HCT116 (cell line): Measurements from ENCODE around the gene FIZ1. TPM values are rescaled to one million over a fixed set of nuclear protein-coding genes. Genes with fewer than 3 reads are reported as not detected.

Experiments
- ATAC-seq: fragments of 200-7000 bp; cut with Tn5 transposase; 2 replicates; pipeline ENCODE4 v1.9.1; 2020; ENCODE audit warnings: mild to moderate bottlenecking, moderate library complexity
- BruUV-seq: library from RNA; stranded (reverse); fragments of 400-500 nt; replicated peaks from 2 replicates; lab custom pipeline; 2021; lab: Mats Ljungman, UMichigan
- CTCF ChIA-PET: fragments of 300-600 bp; sonication (Branson Sonifier 250); formaldehyde crosslinking; loops from one replicate; lab custom pipeline; 2021; ENCODE audit warnings: antibody characterized with exemption; lab: Charles Lee
- POLR2A ChIA-PET: fragments of 300-600, 350-600 bp; sonication (Branson Sonifier 250); formaldehyde crosslinking; loops from one replicate; lab custom pipeline; 2021; ENCODE audit warnings: antibody characterized with exemption; lab: Charles Lee
- RAD21 ChIA-PET, 2 experiments: fragments of 300-600 bp; sonication (Branson Sonifier 250); formaldehyde crosslinking; loops; one replicate each; lab custom pipeline; 2023; ENCODE audit warnings: low total read pairs in 2 of 2; ENCODE audit not compliant: uncharacterized antibody in 2 of 2, unreplicated experiment in 2 of 2, low non-redundant PET in 1 of 2; lab: Charles Lee
- DNase-seq: peaks from one replicate; pipeline ENCODE4 v3.0.0-alpha.2; 2010; ENCODE audit warnings: low read depth, low spot score
- H2AFZ ChIP-seq: fragments of 200-600 bp; shearing (Covaris generic), sonication (generic); 2 replicates; pipeline ENCODE4 v1.6.1; 2017; ENCODE audit warnings: low read depth, mixed run types, mixed read lengths, antibody characterized with exemption, low read length; ENCODE audit not compliant: poor library complexity, severe bottlenecking
- H3K27ac ChIP-seq: 2 replicates; pipeline ENCODE4 v1.5.1; 2012; ENCODE audit warnings: low read depth, low read length
- H3K27me3 ChIP-seq: fragments of 200-600 bp; sonication (generic); 2 replicates; pipeline ENCODE4 v1.6.1; 2016; ENCODE audit warnings: mixed run types, low read length, mixed read lengths; ENCODE audit not compliant: insufficient read depth
- H3K36me3 ChIP-seq, 2 experiments: fragments of 200-500 bp in 1 of 2; fragments of 200-600 bp in 1 of 2; sonication (Bioruptor generic) in 1 of 2; sonication (generic) in 1 of 2; 2 replicates each; pipeline versions ENCODE4 v1.5.1 to v1.6.1; 2014 to 2016; ENCODE audit warnings: low read length in 2 of 2, inconsistent platforms in 1 of 2, mixed read lengths in 1 of 2, mixed run types in 1 of 2; ENCODE audit not compliant: insufficient read depth in 2 of 2, control insufficient read depth in 1 of 2
- H3K4me1 ChIP-seq, 2 experiments: fragments of 200-600 bp in 1 of 2; sonication (generic) in 1 of 2; 2 replicates each; pipeline versions ENCODE4 v1.5.1 to v1.6.1; 2012 to 2017; ENCODE audit warnings: low read length in 2 of 2, inconsistent platforms in 1 of 2, mild to moderate bottlenecking in 1 of 2, mixed read lengths in 1 of 2, mixed run types in 1 of 2, moderate library complexity in 1 of 2; ENCODE audit not compliant: insufficient read depth in 2 of 2, control insufficient read depth in 1 of 2
- H3K4me2 ChIP-seq: fragments of 200-600 bp; sonication (generic); 2 replicates; pipeline ENCODE4 v1.6.1; 2017; ENCODE audit warnings: mixed run types, low read length, mixed read lengths
- H3K4me3 ChIP-seq, 2 experiments: fragments of 200-600 bp in 1 of 2; sonication (generic) in 1 of 2; replicated peaks in 1 of 2; 2 replicates each; pipeline ENCODE4 v1.5.1; 2011 to 2016; ENCODE audit warnings: low read length in 2 of 2, control low read depth in 1 of 2, low read depth in 1 of 2, mild to moderate bottlenecking in 1 of 2, mixed read lengths in 1 of 2, mixed run types in 1 of 2
- H3K79me2 ChIP-seq: fragments of 200-600 bp; sonication (generic); 2 replicates; pipeline ENCODE4 v1.6.1; 2017; ENCODE audit warnings: mild to moderate bottlenecking, mixed run types, low read length, moderate library complexity, mixed read lengths; ENCODE audit not compliant: insufficient read depth
- H3K9ac ChIP-seq: fragments of 200-600 bp; sonication (generic); 2 replicates; pipeline ENCODE4 v1.6.1; 2016; ENCODE audit warnings: low read length, mixed read lengths
- H3K9me2 ChIP-seq: fragments of 200-600 bp; sonication (generic), shearing (Covaris generic); 2 replicates; pipeline ENCODE4 v1.6.1; 2017; ENCODE audit warnings: mixed run types, mild to moderate bottlenecking, moderate library complexity; ENCODE audit not compliant: insufficient read depth
- H3K9me3 ChIP-seq, 2 experiments: fragments of 200-500 bp in 1 of 2; fragments of 200-600 bp in 1 of 2; sonication (Bioruptor generic) in 1 of 2; sonication (generic) in 1 of 2; 2 replicates each; pipeline ENCODE4 v1.6.1; 2014 to 2017; ENCODE audit warnings: low read length in 2 of 2, mixed read lengths in 2 of 2, inconsistent platforms in 1 of 2, low read depth in 1 of 2, mild to moderate bottlenecking in 1 of 2, mixed run types in 1 of 2, moderate library complexity in 1 of 2; ENCODE audit not compliant: control insufficient read depth in 1 of 2, insufficient read depth in 1 of 2
- H4K20me1 ChIP-seq: fragments of 200-600 bp; sonication (generic), shearing (Covaris generic); 2 replicates; pipeline ENCODE4 v1.6.1; 2017; ENCODE audit warnings: mixed run types, mild to moderate bottlenecking, moderate library complexity; ENCODE audit not compliant: insufficient read depth
- CBX3 ChIP-seq: IDR thresholded peaks from 2 replicates; pipeline ENCODE4 v1.6.1; 2012; ENCODE audit warnings: low read depth
- CEBPB ChIP-seq: IDR thresholded peaks from 2 replicates; pipeline ENCODE4 v1.6.1; 2012; ENCODE audit warnings: low read depth
- CTCF ChIP-seq, 3 experiments: fragments of 200-600 bp in 1 of 3; sonication (generic) in 1 of 3; IDR thresholded peaks in 2 of 3; conservative IDR thresholded peaks in 1 of 3; 2 replicates each; pipeline ENCODE4 v1.5.1; 2012 to 2017; ENCODE audit warnings: low read depth in 2 of 3, low read length in 2 of 3, antibody characterized with exemption in 1 of 3, borderline replicate concordance in 1 of 3, control low read depth in 1 of 3, mild to moderate bottlenecking in 1 of 3, mixed read lengths in 1 of 3, mixed run types in 1 of 3, moderate library complexity in 1 of 3; ENCODE audit not compliant: insufficient read depth in 1 of 3
- EZH2 ChIP-seq: fragments of 200-600 bp; sonication (generic); IDR thresholded peaks from 2 replicates; pipeline ENCODE4 v1.6.1; 2017; ENCODE audit warnings: antibody characterized with exemption, mixed run types
- EZH2phosphoT487 ChIP-seq: fragments of 200-600 bp; IDR thresholded peaks from 2 replicates; pipeline ENCODE4 v1.6.1; 2018; ENCODE audit warnings: antibody characterized with exemption, borderline replicate concordance
- FOSL1 ChIP-seq: IDR thresholded peaks from 2 replicates; pipeline ENCODE4 v1.6.1; 2012; ENCODE audit warnings: low read depth
- MAX ChIP-seq: IDR thresholded peaks from 2 replicates; pipeline ENCODE4 v1.6.1; 2012
- POLR2AphosphoS5 ChIP-seq: IDR thresholded peaks from 2 replicates; pipeline ENCODE4 v1.6.1; 2011; ENCODE audit warnings: mild to moderate bottlenecking, low read depth, low read length, moderate library complexity
- RAD21 ChIP-seq: IDR thresholded peaks from 2 replicates; pipeline ENCODE4 v1.6.1; 2012; ENCODE audit warnings: low read depth, mild to moderate bottlenecking
- REST ChIP-seq: IDR thresholded peaks from 2 replicates; pipeline ENCODE4 v1.6.1; 2012; ENCODE audit warnings: low read depth
- SIN3A ChIP-seq: IDR thresholded peaks from 2 replicates; pipeline ENCODE4 v1.6.1; 2012; ENCODE audit warnings: low read depth
- SP1 ChIP-seq: IDR thresholded peaks from 2 replicates; pipeline ENCODE4 v1.6.1; 2012; ENCODE audit warnings: low read depth
- SRF ChIP-seq: IDR thresholded peaks from 2 replicates; pipeline ENCODE4 v1.6.1; 2012; ENCODE audit warnings: low read depth
- YY1 ChIP-seq: IDR thresholded peaks from 2 replicates; pipeline ENCODE4 v1.6.1; 2011; ENCODE audit warnings: low read length, low read depth, moderate library complexity, mild to moderate bottlenecking; ENCODE audit not compliant: insufficient replicate concordance; ENCODE audit errors: extremely low read depth
- ZBTB33 ChIP-seq: IDR thresholded peaks from 2 replicates; pipeline ENCODE4 v1.6.1; 2011; ENCODE audit warnings: mild to moderate bottlenecking, low read length, moderate library complexity; ENCODE audit not compliant: insufficient replicate concordance; ENCODE audit errors: extremely low read depth
- ZFX ChIP-seq: fragments of 450-650 bp; IDR thresholded peaks from 2 replicates; pipeline ENCODE4 v1.6.1; 2017
- intact Hi-C: fragments of 100-400 bp; cut with micrococcal nuclease; formaldehyde crosslinking; loops from 2 replicates; pipeline ENCODE4 v1.10.0; 2022
- total RNA-seq: library from RNA; stranded (reverse); gene quantifications from one replicate; pipeline ENCODE4 v1.2.1, GENCODE V29; 2021; ENCODE audit not compliant: unreplicated experiment

The FIZ1 gene
- total RNA-seq, 1 experiment from 2014 or later: 15.3 TPM

GRCh38 chr19:55622242-55622969 is 23.1 kb upstream of the FIZ1 start:
- no peak for DNase-seq
- Histone ChIP-seq H3K9ac (no peak overlapping the region), H2AFZ (no peak overlapping the region), H3K4me2 (no peak overlapping the region), H3K36me3 (0 out of 4 replicates have a peak, but pooled peaks cover 0 to 3% of the 10 kb centered on the region in 2 experiments), H4K20me1 (no peaks in the 10 kb centered on the region), H3K79me2 (no peaks in the 10 kb centered on the region), H3K4me3 (no peak overlapping the region), H3K9me3 (no peaks in the 10 kb centered on the region), H3K27me3 (no peaks in the 10 kb centered on the region), H3K9me2 (no peaks in the 10 kb centered on the region), H3K27ac (no peak overlapping the region), H3K4me1 (peaks cover 8 to 14% of the 10 kb centered on the region in 2 experiments; a peak in 3 of 4 replicates)
- no TSS peak for BruUV-seq
- intact Hi-C loops: no loop called here
- no peak for TF ChIP-seq ZFX
- no peak for TF ChIP-seq CBX3
- TF ChIP-seq FOSL1: no peak
- TF ChIP-seq CEBPB: no peak
- no peak for TF ChIP-seq MAX
- no peak for TF ChIP-seq POLR2AphosphoS5
- no peak for TF ChIP-seq ZBTB33
- TF ChIP-seq CTCF (IDR thresholded peaks at IDR 0.05 in 2 of 3, conservative IDR thresholded peaks at IDR 0.05 in 1 of 3; ENCODE audit: borderline replicate concordance in 1 of 3, insufficient read depth in 1 of 3, low read depth in 2 of 3, low read length in 2 of 3): no peak
- TF ChIP-seq REST: no peak
- no peak for TF ChIP-seq EZH2
- no peak for TF ChIP-seq EZH2phosphoT487
- TF ChIP-seq RAD21: no peak
- TF ChIP-seq SIN3A: no peak
- TF ChIP-seq SRF: no peak
- TF ChIP-seq SP1: no peak
- TF ChIP-seq YY1: no peak
- ATAC-seq: no peak
- CTCF ChIA-PET: no interaction called here
- POLR2A ChIA-PET: interaction anchor here (0.6 to 0.8 kb wide), 2 partner anchors 12 to 138 kb away, joined by 3 read pairs; partner anchors contain the start of gene NAT14
- RAD21 ChIA-PET: no interaction called here
